ENCODE data around the gene RAI14. TPM values are rescaled to one million over a fixed set of nuclear protein-coding genes. Genes with fewer than 3 reads are reported as not detected.

Gene RAI14
- total RNA-seq, 6 experiments from 2014 or later = 11.9 to 30.8 (median 20.8) TPM

- peak in 1 of 4 donors; percentile 23 for ATAC-seq
- Histone ChIP-seq H3K27me3 (no peaks in the 10 kb centered on the region), H3K4me3 (no peak overlapping the region), H3K27ac (peak overlapping the region in 1 of 3 donors; percentile 12), H3K4me1 (peaks cover 0 to 37% (median 14%) of the 10 kb centered on the region in 4 donors), H3K36me3 (no peaks in the 10 kb centered on the region), H3K9me3 (no peaks in the 10 kb centered on the region)
- 59% methylated on average over 3 of the region's 3 CpGs for WGBS (ENCODE audit: insufficient coverage, low coverage, low lambda C conversion rate, missing lambda C conversion rate)
- TF ChIP-seq CTCF (IDR thresholded peaks at IDR 0.05) (no peak), POLR2A (IDR thresholded peaks at IDR 0.05) (no peak)
- DNase-seq = no peak
- intact Hi-C loops (cut with DNase I) = no loop called here
These were observed 18.1 kb downstream of the RAI14 start for GRCh38 chr5:34674187-34674586.

GRCh38 chr5:34675857-34676256 lies 19.7 kb downstream of the RAI14 start:
- no peak overlapping the region for H3K27ac ChIP-seq
- ATAC-seq (no peak), DNase-seq (no peak)
- no peak overlapping the region for H3K4me3 ChIP-seq
- H3K4me1 ChIP-seq = peaks cover 0 to 36% (median 12%) of the 10 kb centered on the region in 4 donors
- intact Hi-C loops (cut with DNase I) = no loop called here
- 85% methylated on average over 3 of the region's 3 CpGs for WGBS (ENCODE audit: insufficient coverage, low coverage, low lambda C conversion rate, missing lambda C conversion rate)
- no peaks in the 10 kb centered on the region for H3K9me3 ChIP-seq
- H3K36me3 ChIP-seq = no peaks in the 10 kb centered on the region
- H3K27me3 ChIP-seq = no peaks in the 10 kb centered on the region
- no peak for TF ChIP-seq CTCF (IDR thresholded peaks at IDR 0.05)
- TF ChIP-seq POLR2A (IDR thresholded peaks at IDR 0.05) = no peak

GRCh38 chr5:34676416-34676815 lies 20.3 kb downstream of the RAI14 start:
- Histone ChIP-seq H3K9me3 (no peaks in the 10 kb centered on the region), H3K27ac (no peak overlapping the region), H3K36me3 (no peaks in the 10 kb centered on the region), H3K4me3 (no peak overlapping the region), H3K27me3 (no peaks in the 10 kb centered on the region), H3K4me1 (peaks cover 0 to 36% (median 9%) of the 10 kb centered on the region in 4 donors)
- peak in 1 of 3 donors; percentile 58 for DNase-seq
- intact Hi-C loops (cut with DNase I) = no loop called here
- 36% methylated on average over 4 of the region's 4 CpGs for WGBS (ENCODE audit: insufficient coverage, low coverage, low lambda C conversion rate, missing lambda C conversion rate)
- peak; percentile 56 to 80 (median 70) for ATAC-seq
- no peak for TF ChIP-seq CTCF (IDR thresholded peaks at IDR 0.05)
- TF ChIP-seq POLR2A (IDR thresholded peaks at IDR 0.05) = no peak

GRCh38 chr5:34677428-34677827 lies 21.3 kb downstream of the RAI14 start:
- TF ChIP-seq POLR2A (IDR thresholded peaks at IDR 0.05) (no peak), CTCF (IDR thresholded peaks at IDR 0.05) (no peak)
- WGBS (ENCODE audit: insufficient coverage, low coverage, low lambda C conversion rate, missing lambda C conversion rate) = 95% methylated on average over 3 of the region's 3 CpGs
- ATAC-seq (no peak), DNase-seq (no peak)
- H3K36me3 ChIP-seq = no peaks in the 10 kb centered on the region
- peaks cover 0 to 37% (median 9%) of the 10 kb centered on the region in 4 donors for H3K4me1 ChIP-seq
- no peaks in the 10 kb centered on the region for H3K9me3 ChIP-seq
- intact Hi-C loops (cut with DNase I) = no loop called here
- H3K4me3 ChIP-seq = no peak overlapping the region
- H3K27me3 ChIP-seq = no peaks in the 10 kb centered on the region
- no peak overlapping the region for H3K27ac ChIP-seq

- DNase-seq (no peak), ATAC-seq (peak; percentile 62 to 74 (median 67))
- Histone ChIP-seq H3K4me3 (no peak overlapping the region), H3K9me3 (no peaks in the 10 kb centered on the region), H3K36me3 (no peaks in the 10 kb centered on the region), H3K4me1 (peaks cover 0 to 44% (median 16%) of the 10 kb centered on the region in 4 donors), H3K27me3 (no peaks in the 10 kb centered on the region), H3K27ac (peak overlapping the region in 1 of 3 donors; percentile 38)
- TF ChIP-seq POLR2A (IDR thresholded peaks at IDR 0.05) (no peak), CTCF (IDR thresholded peaks at IDR 0.05) (no peak)
- intact Hi-C loops (cut with DNase I) = no loop called here
- WGBS (ENCODE audit: insufficient coverage, low coverage, low lambda C conversion rate, missing lambda C conversion rate) = 29% methylated on average over 2 of the region's 2 CpGs
These were observed 24.8 kb downstream of the RAI14 start for GRCh38 chr5:34680896-34681295.

Measured in right lobe of liver (tissue), 6 donors.